Hepatocyte (in vitro differentiated cells): ENCODE data around the gene SLC30A3.

ENCODE experiments used
- EZH2 ChIP-seq: fragments of 200-600 bp; sonication (generic); IDR thresholded peaks from 2 replicates; pipeline ENCODE4 v1.6.1; 2016; ENCODE audit warnings: antibody characterized with exemption, mild to moderate bottlenecking, borderline replicate concordance
- TF ChIP-seq, protein P1 (sequence below): fragments of 200-600 bp; sonication (generic); IDR thresholded peaks from 2 replicates; pipeline ENCODE4 v1.5.1; 2016; ENCODE audit warnings: antibody characterized with exemption, mild to moderate bottlenecking; ENCODE audit not compliant: poor library complexity

- TF ChIP-seq, protein P1, sequence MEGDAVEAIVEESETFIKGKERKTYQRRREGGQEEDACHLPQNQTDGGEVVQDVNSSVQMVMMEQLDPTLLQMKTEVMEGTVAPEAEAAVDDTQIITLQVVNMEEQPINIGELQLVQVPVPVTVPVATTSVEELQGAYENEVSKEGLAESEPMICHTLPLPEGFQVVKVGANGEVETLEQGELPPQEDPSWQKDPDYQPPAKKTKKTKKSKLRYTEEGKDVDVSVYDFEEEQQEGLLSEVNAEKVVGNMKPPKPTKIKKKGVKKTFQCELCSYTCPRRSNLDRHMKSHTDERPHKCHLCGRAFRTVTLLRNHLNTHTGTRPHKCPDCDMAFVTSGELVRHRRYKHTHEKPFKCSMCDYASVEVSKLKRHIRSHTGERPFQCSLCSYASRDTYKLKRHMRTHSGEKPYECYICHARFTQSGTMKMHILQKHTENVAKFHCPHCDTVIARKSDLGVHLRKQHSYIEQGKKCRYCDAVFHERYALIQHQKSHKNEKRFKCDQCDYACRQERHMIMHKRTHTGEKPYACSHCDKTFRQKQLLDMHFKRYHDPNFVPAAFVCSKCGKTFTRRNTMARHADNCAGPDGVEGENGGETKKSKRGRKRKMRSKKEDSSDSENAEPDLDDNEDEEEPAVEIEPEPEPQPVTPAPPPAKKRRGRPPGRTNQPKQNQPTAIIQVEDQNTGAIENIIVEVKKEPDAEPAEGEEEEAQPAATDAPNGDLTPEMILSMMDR: peak; percentile 61
- no peak for TF ChIP-seq EZH2
Measured at GRCh38 chr2:27249891-27250651, 12.8 kb downstream of the SLC30A3 start.
